IgD-negative memory B cell (primary cell): Measurements from ENCODE around the gene KIRREL3. TPM values are rescaled to one million over a fixed set of nuclear protein-coding genes. Genes with fewer than 3 reads are reported as not detected.

Experiments used
- H3K27ac Mint-ChIP-seq, 3 donors: one replicate each; pipeline ENCODE4 v1.8.0; 2020 to 2022; ENCODE audit warnings: mild to moderate bottlenecking in 3 of 3, mixed read lengths in 3 of 3, moderate library complexity in 1 of 3
- H3K27me3 Mint-ChIP-seq: one replicate; pipeline ENCODE4 v1.8.0; 2021; ENCODE audit warnings: mixed read lengths
- H3K36me3 Mint-ChIP-seq: one replicate; pipeline ENCODE4 v1.8.0; 2020; ENCODE audit warnings: mild to moderate bottlenecking, mixed read lengths
- H3K4me1 Mint-ChIP-seq, 3 donors: one replicate each; pipeline ENCODE4 v1.8.0; 2020 to 2022; ENCODE audit warnings: mixed read lengths in 3 of 3, mild to moderate bottlenecking in 1 of 3
- H3K4me3 Mint-ChIP-seq, 4 donors: one replicate each; pipeline ENCODE4 v1.8.0; 2020 to 2022; ENCODE audit warnings: mild to moderate bottlenecking in 4 of 4, mixed read lengths in 4 of 4, moderate library complexity in 3 of 4
- H3K9me3 Mint-ChIP-seq, 3 donors: one replicate each; pipeline ENCODE4 v1.8.0; 2020 to 2021; ENCODE audit warnings: mixed read lengths in 3 of 3, mild to moderate bottlenecking in 1 of 3
- polyA plus RNA-seq: library from polyadenylated mRNA; unstranded; fragments of 300-500 nt; fragmentation: Illumina TruSeq; gene quantifications from one replicate; pipeline ENCODE4 v1.2.3, GENCODE V29; 2021

The KIRREL3 gene
- polyA plus RNA-seq, 1 donor from 2014 or later = not detected

- Mint-ChIP-seq H3K27ac (no peak overlapping the region), H3K27me3 (no peaks in the 10 kb centered on the region), H3K36me3 (no peaks in the 10 kb centered on the region), H3K4me1 (no peaks in the 10 kb centered on the region), H3K9me3 (no peaks in the 10 kb centered on the region), H3K4me3 (no peak overlapping the region)
These were observed 49.1 kb downstream of the KIRREL3 start for GRCh38 chr11:126951465-126951864.

GRCh38 chr11:126949066-126949891, 51.3 kb downstream of the KIRREL3 start:
- H3K9me3 Mint-ChIP-seq = no peaks in the 10 kb centered on the region
- H3K27ac Mint-ChIP-seq = no peak overlapping the region
- H3K27me3 Mint-ChIP-seq = no peaks in the 10 kb centered on the region
- H3K36me3 Mint-ChIP-seq = no peaks in the 10 kb centered on the region
- no peak overlapping the region for H3K4me3 Mint-ChIP-seq
- H3K4me1 Mint-ChIP-seq = no peaks in the 10 kb centered on the region

- Mint-ChIP-seq H3K4me3 (no peak overlapping the region), H3K36me3 (no peaks in the 10 kb centered on the region), H3K4me1 (no peaks in the 10 kb centered on the region), H3K9me3 (no peaks in the 10 kb centered on the region), H3K27ac (no peak overlapping the region), H3K27me3 (no peaks in the 10 kb centered on the region)
These were observed 52.0 kb downstream of the KIRREL3 start for GRCh38 chr11:126948563-126948962.

- no peaks in the 10 kb centered on the region for H3K4me1 Mint-ChIP-seq
- no peaks in the 10 kb centered on the region for H3K9me3 Mint-ChIP-seq
- H3K4me3 Mint-ChIP-seq = no peak overlapping the region
- H3K36me3 Mint-ChIP-seq = no peaks in the 10 kb centered on the region
- H3K27ac Mint-ChIP-seq = no peak overlapping the region
- H3K27me3 Mint-ChIP-seq = peaks cover 2% of the 10 kb centered on the region
These were observed 55.3 kb downstream of the KIRREL3 start for GRCh38 chr11:126945319-126945718.

GRCh38 chr11:126943316-126943715, 57.3 kb downstream of the KIRREL3 start:
- Mint-ChIP-seq H3K4me3 (no peak overlapping the region), H3K27ac (no peak overlapping the region), H3K36me3 (no peaks in the 10 kb centered on the region), H3K9me3 (no peaks in the 10 kb centered on the region), H3K4me1 (no peaks in the 10 kb centered on the region), H3K27me3 (peaks cover 2% of the 10 kb centered on the region)

- Mint-ChIP-seq H3K4me1 (no peaks in the 10 kb centered on the region), H3K4me3 (no peak overlapping the region), H3K27me3 (peaks cover 2% of the 10 kb centered on the region), H3K9me3 (no peaks in the 10 kb centered on the region), H3K27ac (no peak overlapping the region), H3K36me3 (no peaks in the 10 kb centered on the region)
These were observed 58.4 kb downstream of the KIRREL3 start for GRCh38 chr11:126942146-126942545.

GRCh38 chr11:126939552-126939951, 61.0 kb downstream of the KIRREL3 start:
- no peaks in the 10 kb centered on the region for H3K4me1 Mint-ChIP-seq
- no peak overlapping the region for H3K27ac Mint-ChIP-seq
- H3K36me3 Mint-ChIP-seq = no peaks in the 10 kb centered on the region
- peaks cover 2% of the 10 kb centered on the region for H3K27me3 Mint-ChIP-seq
- H3K4me3 Mint-ChIP-seq = no peak overlapping the region
- peaks cover 0 to 3% (median 0%) of the 10 kb centered on the region in 3 donors for H3K9me3 Mint-ChIP-seq

- no peak overlapping the region for H3K27ac Mint-ChIP-seq
- no peak overlapping the region for H3K4me3 Mint-ChIP-seq
- H3K36me3 Mint-ChIP-seq = no peaks in the 10 kb centered on the region
- H3K9me3 Mint-ChIP-seq = peaks cover 0 to 3% (median 3%) of the 10 kb centered on the region in 3 donors
- H3K27me3 Mint-ChIP-seq = peaks cover 2% of the 10 kb centered on the region
- no peaks in the 10 kb centered on the region for H3K4me1 Mint-ChIP-seq
These were observed 61.9 kb downstream of the KIRREL3 start for GRCh38 chr11:126938718-126939117.

GRCh38 chr11:126930091-126930841, 70.3 kb downstream of the KIRREL3 start:
- peaks cover 0 to 3% (median 0%) of the 10 kb centered on the region in 3 donors for H3K9me3 Mint-ChIP-seq
- H3K27me3 Mint-ChIP-seq = peaks cover 4% of the 10 kb centered on the region
- H3K27ac Mint-ChIP-seq = no peak overlapping the region
- H3K4me1 Mint-ChIP-seq = no peaks in the 10 kb centered on the region
- no peaks in the 10 kb centered on the region for H3K36me3 Mint-ChIP-seq
- no peak overlapping the region for H3K4me3 Mint-ChIP-seq

- Mint-ChIP-seq H3K4me1 (no peaks in the 10 kb centered on the region), H3K27ac (no peak overlapping the region), H3K36me3 (no peaks in the 10 kb centered on the region), H3K9me3 (peaks cover 0 to 3% (median 0%) of the 10 kb centered on the region in 3 donors), H3K4me3 (no peak overlapping the region), H3K27me3 (peaks cover 4% of the 10 kb centered on the region)
These were observed 71.2 kb downstream of the KIRREL3 start for GRCh38 chr11:126929179-126930061.

- Mint-ChIP-seq H3K9me3 (no peaks in the 10 kb centered on the region), H3K36me3 (no peaks in the 10 kb centered on the region), H3K4me1 (peaks cover 0 to 2% (median 0%) of the 10 kb centered on the region in 3 donors), H3K27ac (no peak overlapping the region), H3K4me3 (no peak overlapping the region), H3K27me3 (peaks cover 4% of the 10 kb centered on the region)
These were observed 72.9 kb downstream of the KIRREL3 start for GRCh38 chr11:126927623-126928022.

GRCh38 chr11:126926376-126926791, 74.2 kb downstream of the KIRREL3 start:
- Mint-ChIP-seq H3K36me3 (no peaks in the 10 kb centered on the region), H3K27ac (no peak overlapping the region), H3K9me3 (no peaks in the 10 kb centered on the region), H3K4me3 (no peak overlapping the region), H3K27me3 (peaks cover 4% of the 10 kb centered on the region), H3K4me1 (peaks cover 0 to 2% (median 0%) of the 10 kb centered on the region in 3 donors)

GRCh38 chr11:126925321-126926093, 75.1 kb downstream of the KIRREL3 start:
- Mint-ChIP-seq H3K9me3 (no peaks in the 10 kb centered on the region), H3K27ac (no peak overlapping the region), H3K27me3 (peaks cover 4% of the 10 kb centered on the region), H3K4me1 (peaks cover 0 to 2% (median 0%) of the 10 kb centered on the region in 3 donors), H3K4me3 (no peak overlapping the region), H3K36me3 (no peaks in the 10 kb centered on the region)

- Mint-ChIP-seq H3K36me3 (no peaks in the 10 kb centered on the region), H3K9me3 (no peaks in the 10 kb centered on the region), H3K4me3 (no peak overlapping the region), H3K27ac (no peak overlapping the region), H3K4me1 (peaks cover 0 to 2% (median 0%) of the 10 kb centered on the region in 3 donors), H3K27me3 (peaks cover 4% of the 10 kb centered on the region)
These were observed 76.1 kb downstream of the KIRREL3 start for GRCh38 chr11:126924376-126925040.
